Measurements from ENCODE around the gene NOTCH2NLA.
"Not testable (repeated sequence)": the region's sequence is repeated elsewhere in the genome, so short reads cannot be mapped to it uniquely, and the experiment has no call there.

DNA sequence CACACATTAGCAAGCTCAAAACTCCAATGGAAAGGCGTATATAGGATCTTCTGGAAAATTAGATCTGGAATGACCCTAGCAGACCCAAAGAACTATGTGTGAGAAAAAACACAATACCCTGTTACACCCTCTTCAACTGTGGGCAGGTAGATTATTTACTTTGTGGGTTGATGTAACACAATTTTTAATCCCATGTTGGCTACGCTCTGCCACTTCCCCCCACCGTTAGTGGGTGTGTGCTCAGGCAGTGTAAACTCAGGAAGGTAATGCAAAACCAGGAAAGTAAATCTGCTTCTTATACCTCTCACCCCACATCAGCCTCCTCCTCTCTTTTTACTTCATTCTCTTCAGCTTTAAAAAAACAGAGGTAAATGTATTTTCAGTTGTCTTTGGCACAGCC lies 45.3 kb upstream of the NOTCH2NLA start:
- TF ChIP-seq, protein P1, sequence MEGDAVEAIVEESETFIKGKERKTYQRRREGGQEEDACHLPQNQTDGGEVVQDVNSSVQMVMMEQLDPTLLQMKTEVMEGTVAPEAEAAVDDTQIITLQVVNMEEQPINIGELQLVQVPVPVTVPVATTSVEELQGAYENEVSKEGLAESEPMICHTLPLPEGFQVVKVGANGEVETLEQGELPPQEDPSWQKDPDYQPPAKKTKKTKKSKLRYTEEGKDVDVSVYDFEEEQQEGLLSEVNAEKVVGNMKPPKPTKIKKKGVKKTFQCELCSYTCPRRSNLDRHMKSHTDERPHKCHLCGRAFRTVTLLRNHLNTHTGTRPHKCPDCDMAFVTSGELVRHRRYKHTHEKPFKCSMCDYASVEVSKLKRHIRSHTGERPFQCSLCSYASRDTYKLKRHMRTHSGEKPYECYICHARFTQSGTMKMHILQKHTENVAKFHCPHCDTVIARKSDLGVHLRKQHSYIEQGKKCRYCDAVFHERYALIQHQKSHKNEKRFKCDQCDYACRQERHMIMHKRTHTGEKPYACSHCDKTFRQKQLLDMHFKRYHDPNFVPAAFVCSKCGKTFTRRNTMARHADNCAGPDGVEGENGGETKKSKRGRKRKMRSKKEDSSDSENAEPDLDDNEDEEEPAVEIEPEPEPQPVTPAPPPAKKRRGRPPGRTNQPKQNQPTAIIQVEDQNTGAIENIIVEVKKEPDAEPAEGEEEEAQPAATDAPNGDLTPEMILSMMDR (IDR thresholded peaks at IDR 0.05; ENCODE audit: insufficient read depth, low read length) = not testable (repeated sequence)
- not testable (repeated sequence) for TF ChIP-seq SPI1 (IDR thresholded peaks at IDR 0.05; ENCODE audit: borderline replicate concordance, low read depth)
